ENCODE measurements around the gene CHST13. TPM values are rescaled to one million over a fixed set of nuclear protein-coding genes. Genes with fewer than 3 reads are reported as not detected.

Gene CHST13
- polyA plus RNA-seq, 3 donors = 16.6 to 41.8 (median 39.2) TPM

DNA sequence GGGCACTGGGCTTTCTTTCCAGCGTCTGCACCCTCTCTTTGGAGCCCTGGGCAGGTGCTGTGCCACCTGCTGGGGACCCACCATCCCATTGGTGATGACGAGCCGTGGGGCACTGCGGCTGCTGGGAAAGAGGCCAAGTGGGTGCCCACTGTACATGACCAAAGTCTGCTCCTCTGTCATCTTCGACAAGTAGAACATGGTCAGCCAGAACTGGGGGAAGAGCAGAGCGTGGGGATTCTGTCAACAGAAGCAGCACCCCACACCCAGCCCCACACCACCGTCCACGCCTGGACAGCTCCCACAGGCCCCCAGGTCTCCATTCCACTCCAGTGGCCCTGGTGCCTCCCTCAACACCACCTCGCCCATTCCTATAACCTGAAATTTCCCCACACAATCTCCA is 16.1 kb upstream of the CHST13 start:
- DNase-seq = no peak
- Histone ChIP-seq H3K79me2 (ENCODE audit: insufficient read depth, low read length) (no peaks in the 10 kb centered on the region), H2AFZ (ENCODE audit: insufficient read depth, low read depth, low read length, poor library complexity, severe bottlenecking) (no peak overlapping the region), H3K4me2 (replicated peaks; ENCODE audit: extremely low read depth, low read length, poor library complexity, severe bottlenecking) (no peak overlapping the region), H3K9me3 (replicated peaks in 1 of 2; ENCODE audit: control insufficient read depth in 1 of 2, insufficient read depth in 1 of 2, low read length in 2 of 2) (no peaks in the 10 kb centered on the region), H3K4me1 (ENCODE audit: control insufficient read depth in 1 of 2, insufficient read depth in 2 of 2, low read length in 2 of 2) (no peaks in the 10 kb centered on the region), H3K9ac (ENCODE audit: insufficient read depth, low read length, poor library complexity, severe bottlenecking) (no peak overlapping the region), H3K36me3 (replicated peaks in 1 of 2; ENCODE audit: control insufficient read depth in 1 of 2, insufficient read depth in 2 of 2, low read length in 2 of 2) (no peaks in the 10 kb centered on the region), H3K4me3 (replicated peaks in 1 of 3; ENCODE audit: low read depth in 2 of 3, low read length in 3 of 3) (no peak overlapping the region), H3K27me3 (ENCODE audit: control insufficient read depth in 2 of 2, insufficient read depth in 2 of 2, low read length in 2 of 2) (no peaks in the 10 kb centered on the region), H3K27ac (ENCODE audit: low read depth in 1 of 2, low read length in 2 of 2) (no peak overlapping the region), H4K20me1 (ENCODE audit: insufficient read depth, low read length) (no peaks in the 10 kb centered on the region)
- Mint-ChIP-seq H3K4me3 (no peak overlapping the region), H3K36me3 (no peaks in the 10 kb centered on the region), H3K27me3 (ENCODE audit: low read depth in 3 of 3) (peaks cover 5 to 6% (median 5%) of the 10 kb centered on the region in 3 donors), H3K4me1 (no peaks in the 10 kb centered on the region), H3K9me3 (no peaks in the 10 kb centered on the region), H3K27ac (no peak overlapping the region)
- 92% methylated on average over 7 of the region's 9 CpGs for WGBS (ENCODE audit: insufficient coverage)
- TF ChIP-seq, protein P1, sequence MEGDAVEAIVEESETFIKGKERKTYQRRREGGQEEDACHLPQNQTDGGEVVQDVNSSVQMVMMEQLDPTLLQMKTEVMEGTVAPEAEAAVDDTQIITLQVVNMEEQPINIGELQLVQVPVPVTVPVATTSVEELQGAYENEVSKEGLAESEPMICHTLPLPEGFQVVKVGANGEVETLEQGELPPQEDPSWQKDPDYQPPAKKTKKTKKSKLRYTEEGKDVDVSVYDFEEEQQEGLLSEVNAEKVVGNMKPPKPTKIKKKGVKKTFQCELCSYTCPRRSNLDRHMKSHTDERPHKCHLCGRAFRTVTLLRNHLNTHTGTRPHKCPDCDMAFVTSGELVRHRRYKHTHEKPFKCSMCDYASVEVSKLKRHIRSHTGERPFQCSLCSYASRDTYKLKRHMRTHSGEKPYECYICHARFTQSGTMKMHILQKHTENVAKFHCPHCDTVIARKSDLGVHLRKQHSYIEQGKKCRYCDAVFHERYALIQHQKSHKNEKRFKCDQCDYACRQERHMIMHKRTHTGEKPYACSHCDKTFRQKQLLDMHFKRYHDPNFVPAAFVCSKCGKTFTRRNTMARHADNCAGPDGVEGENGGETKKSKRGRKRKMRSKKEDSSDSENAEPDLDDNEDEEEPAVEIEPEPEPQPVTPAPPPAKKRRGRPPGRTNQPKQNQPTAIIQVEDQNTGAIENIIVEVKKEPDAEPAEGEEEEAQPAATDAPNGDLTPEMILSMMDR (IDR thresholded peaks at IDR 0.05) = no peak
- intact Hi-C loops (cut with micrococcal nuclease) = no loop called here

DNA sequence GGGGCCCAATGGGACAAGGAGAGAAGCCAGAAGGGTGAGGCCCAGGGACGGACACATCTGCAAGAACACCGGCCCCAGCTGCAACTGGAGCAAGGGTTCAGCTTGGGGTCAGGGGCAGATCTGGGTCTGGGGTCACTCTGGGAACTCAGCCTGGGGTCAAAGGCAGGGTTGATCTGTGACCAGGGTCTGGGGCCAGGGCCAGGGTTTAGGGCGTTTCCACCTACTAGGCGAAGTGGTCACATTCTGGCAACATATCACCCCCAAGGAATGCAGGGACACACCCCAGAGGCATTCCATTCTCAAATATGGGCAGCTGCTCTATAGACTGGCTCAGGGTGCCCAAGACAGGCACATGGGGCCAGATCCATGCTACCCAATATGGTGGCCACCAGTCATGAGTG is 15.4 kb upstream of the CHST13 start:
- Mint-ChIP-seq H3K4me1 (no peaks in the 10 kb centered on the region), H3K4me3 (no peak overlapping the region), H3K27me3 (ENCODE audit: low read depth in 3 of 3) (peaks cover 5 to 6% (median 5%) of the 10 kb centered on the region in 3 donors), H3K36me3 (no peaks in the 10 kb centered on the region), H3K9me3 (no peaks in the 10 kb centered on the region), H3K27ac (no peak overlapping the region)
- Histone ChIP-seq H3K79me2 (ENCODE audit: insufficient read depth, low read length) (no peaks in the 10 kb centered on the region), H3K9me3 (replicated peaks in 1 of 2; ENCODE audit: control insufficient read depth in 1 of 2, insufficient read depth in 1 of 2, low read length in 2 of 2) (no peaks in the 10 kb centered on the region), H3K4me2 (replicated peaks; ENCODE audit: extremely low read depth, low read length, poor library complexity, severe bottlenecking) (no peak overlapping the region), H3K27me3 (ENCODE audit: control insufficient read depth in 2 of 2, insufficient read depth in 2 of 2, low read length in 2 of 2) (no peaks in the 10 kb centered on the region), H3K36me3 (replicated peaks in 1 of 2; ENCODE audit: control insufficient read depth in 1 of 2, insufficient read depth in 2 of 2, low read length in 2 of 2) (no peaks in the 10 kb centered on the region), H2AFZ (ENCODE audit: insufficient read depth, low read depth, low read length, poor library complexity, severe bottlenecking) (no peak overlapping the region), H4K20me1 (ENCODE audit: insufficient read depth, low read length) (no peaks in the 10 kb centered on the region), H3K27ac (ENCODE audit: low read depth in 1 of 2, low read length in 2 of 2) (no peak overlapping the region), H3K9ac (ENCODE audit: insufficient read depth, low read length, poor library complexity, severe bottlenecking) (no peak overlapping the region), H3K4me3 (replicated peaks in 1 of 3; ENCODE audit: low read depth in 2 of 3, low read length in 3 of 3) (no peak overlapping the region), H3K4me1 (ENCODE audit: control insufficient read depth in 1 of 2, insufficient read depth in 2 of 2, low read length in 2 of 2) (no peaks in the 10 kb centered on the region)
- intact Hi-C loops (cut with micrococcal nuclease) = no loop called here
- DNase-seq = no peak
- WGBS (ENCODE audit: insufficient coverage) = 94% methylated on average over 4 of the region's 4 CpGs
- TF ChIP-seq, protein P1 (IDR thresholded peaks at IDR 0.05) = no peak

Measured in CD14-positive monocyte (primary cell).